CD1c-positive myeloid dendritic cell (primary cell): ENCODE results near the gene SMIM22.

Source experiments
- DNase-seq: peaks from one replicate; pipeline ENCODE4 v3.0.0-alpha.2; 2016; ENCODE audit errors: extremely low spot score

The SMIM22 gene

GRCh38 chr16:4795828-4796572 lies 831 bp downstream of the SMIM22 start:
- DNase-seq: no peak

- DNase-seq: no peak
Measured at GRCh38 chr16:4796982-4797804, 2.0 kb downstream of the SMIM22 start.

GRCh38 chr16:4797805-4798252 lies 2.7 kb downstream of the SMIM22 start:
- no peak for DNase-seq

- DNase-seq: no peak
Measured at GRCh38 chr16:4798456-4798855, 3.3 kb downstream of the SMIM22 start.

GRCh38 chr16:4799171-4799855 lies 4.1 kb downstream of the SMIM22 start:
- DNase-seq: no peak

GRCh38 chr16:4800290-4801041 lies 5.3 kb downstream of the SMIM22 start:
- DNase-seq: peak; percentile 6

GRCh38 chr16:4801051-4801961 lies 6.1 kb downstream of the SMIM22 start:
- no peak for DNase-seq

- DNase-seq: peak; percentile 69
Measured at GRCh38 chr16:4801962-4802658, 6.9 kb downstream of the SMIM22 start, which contains the start of gene ROGDI. TSS of gene ROGDI (minus strand) at chr16:4802633. CDS start at chr16:4802571, 62 bp downstream.

GRCh38 chr16:4802659-4803287 lies 7.6 kb downstream of the SMIM22 start:
- DNase-seq: peak; percentile 94

GRCh38 chr16:4803401-4803844 lies 8.3 kb downstream of the SMIM22 start:
- DNase-seq: peak; percentile 86

- no peak for DNase-seq
Measured at GRCh38 chr16:4803898-4804762, 9.0 kb downstream of the SMIM22 start.

GRCh38 chr16:4805231-4805630 lies 10.1 kb downstream of the SMIM22 start:
- DNase-seq: no peak

GRCh38 chr16:4806280-4806679 lies 11.1 kb downstream of the SMIM22 start:
- DNase-seq: no peak

- no peak for DNase-seq
Measured at GRCh38 chr16:4811242-4811641, 16.1 kb downstream of the SMIM22 start.

- no peak for DNase-seq
Measured at GRCh38 chr16:4811773-4812172, 16.6 kb downstream of the SMIM22 start.

GRCh38 chr16:4813251-4814003 lies 18.3 kb downstream of the SMIM22 start:
- DNase-seq: no peak

- DNase-seq: no peak
Measured at GRCh38 chr16:4814046-4814445, 18.9 kb downstream of the SMIM22 start.
